ENCODE data around the gene MAN1B1. TPM values are rescaled to one million over a fixed set of nuclear protein-coding genes. Genes with fewer than 3 reads are reported as not detected.

MAN1B1 gene
- total and polyA plus RNA-seq, 2 of the 8 experiments (the other 6 are each of a cell fraction or from before 2014, with no cell fraction given) = 33.7 to 36.3 TPM

- H3K9ac ChIP-seq (replicated peaks in 1 of 4; ENCODE audit: extremely low read depth in 1 of 4, low read depth in 3 of 4, low read length in 3 of 4) = peak overlapping the region in 1 of 4 experiments; percentile 10; a peak in 1 of 7 replicates
- H2BK20ac ChIP-seq (ENCODE audit: low read length) = peak overlapping the region; percentile 90
- peaks cover 0 to 27% (median 21%) of the 10 kb centered on the region in 4 experiments; a peak in 6 of 7 replicates for H3K4me1 ChIP-seq (replicated peaks in 1 of 4; ENCODE audit: control insufficient read depth in 3 of 4, insufficient read depth in 4 of 4, low read length in 3 of 4)
- no peaks in the 10 kb centered on the region for H3K9me3 ChIP-seq (ENCODE audit: insufficient read depth in 2 of 2, low read depth in 1 of 2, low read length in 1 of 2)
- FAIRE-seq (no peak), DNase-seq (ENCODE audit: low read depth in 1 of 2, low spot score in 2 of 2) (peak in 1 of 2 experiments; percentile 79)
- H3K27ac ChIP-seq (ENCODE audit: low read depth, low read length) = no peak overlapping the region
- peaks cover 2% of the 10 kb centered on the region; the same call in 1 of the 2 replicates for H3K79me1 ChIP-seq (ENCODE audit: low read depth, low read length)
- H3K14ac ChIP-seq (ENCODE audit: insufficient read length) = no peak overlapping the region
- peak overlapping the region; percentile 39 for H4K5ac ChIP-seq (ENCODE audit: insufficient read length, low read depth, low read length)
- H3K4ac ChIP-seq (replicated peaks; ENCODE audit: insufficient read length, low read depth, low read length) = peak overlapping the region; percentile 24
- H3K36me3 ChIP-seq (ENCODE audit: control insufficient read depth in 2 of 4, insufficient read depth in 4 of 4, low read length in 3 of 4) = no peaks in the 10 kb centered on the region
- peaks cover 0 to 18% (median 7%) of the 10 kb centered on the region in 4 experiments; a peak in 5 of 7 replicates for H3K27me3 ChIP-seq (replicated peaks in 1 of 4; ENCODE audit: control insufficient read depth in 3 of 4, extremely low read depth in 1 of 4, insufficient read depth in 3 of 4, low read length in 3 of 4)
- peak overlapping the region; percentile 18 to 64 (median 36); a peak in 6 of 8 replicates for H3K4me3 ChIP-seq (ENCODE audit: extremely low read depth in 1 of 4, insufficient read depth in 2 of 4, low read depth in 3 of 4, low read length in 4 of 4)
- CTCF ChIA-PET (ENCODE audit: partially characterized antibody) = interaction anchor here (1.2 to 13.5 kb wide), 10 partner anchors 9 to 313 kb away, joined by 3 to 291 read pairs (median 36); partner anchors contain the start of genes ABCA2, ENTPD2, FUT7 and MAN1B1
- H2BK120ac ChIP-seq (replicated peaks; ENCODE audit: low read depth, low read length) = peak overlapping the region; percentile 83
- WGBS, 2 experiments (ENCODE audit: extremely low coverage in 1 of 2, insufficient coverage in 1 of 2, insufficient read length in 1 of 2, insufficient replicate concordance in 2 of 2, low coverage in 1 of 2, low lambda C conversion rate in 2 of 2, missing lambda C conversion rate in 1 of 2) = 30% methylated on average over 6 of the region's 6 CpGs; no CpG with 5 or more reads in 1 of the 2 experiments
- peaks cover 21 to 22% of the 10 kb centered on the region in 2 experiments for H4K20me1 ChIP-seq (replicated peaks in 1 of 2; ENCODE audit: control insufficient read depth in 1 of 2, insufficient read depth in 2 of 2, low read length in 2 of 2)
- H3K4me2 ChIP-seq (ENCODE audit: insufficient read depth in 1 of 2, low read depth in 2 of 2, low read length in 2 of 2) = peak overlapping the region; percentile 68 to 73
- peaks cover 13% of the 10 kb centered on the region for H3K23me2 ChIP-seq (ENCODE audit: low read depth, low read length)
- TF ChIP-seq, protein P1, sequence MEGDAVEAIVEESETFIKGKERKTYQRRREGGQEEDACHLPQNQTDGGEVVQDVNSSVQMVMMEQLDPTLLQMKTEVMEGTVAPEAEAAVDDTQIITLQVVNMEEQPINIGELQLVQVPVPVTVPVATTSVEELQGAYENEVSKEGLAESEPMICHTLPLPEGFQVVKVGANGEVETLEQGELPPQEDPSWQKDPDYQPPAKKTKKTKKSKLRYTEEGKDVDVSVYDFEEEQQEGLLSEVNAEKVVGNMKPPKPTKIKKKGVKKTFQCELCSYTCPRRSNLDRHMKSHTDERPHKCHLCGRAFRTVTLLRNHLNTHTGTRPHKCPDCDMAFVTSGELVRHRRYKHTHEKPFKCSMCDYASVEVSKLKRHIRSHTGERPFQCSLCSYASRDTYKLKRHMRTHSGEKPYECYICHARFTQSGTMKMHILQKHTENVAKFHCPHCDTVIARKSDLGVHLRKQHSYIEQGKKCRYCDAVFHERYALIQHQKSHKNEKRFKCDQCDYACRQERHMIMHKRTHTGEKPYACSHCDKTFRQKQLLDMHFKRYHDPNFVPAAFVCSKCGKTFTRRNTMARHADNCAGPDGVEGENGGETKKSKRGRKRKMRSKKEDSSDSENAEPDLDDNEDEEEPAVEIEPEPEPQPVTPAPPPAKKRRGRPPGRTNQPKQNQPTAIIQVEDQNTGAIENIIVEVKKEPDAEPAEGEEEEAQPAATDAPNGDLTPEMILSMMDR (IDR thresholded peaks at IDR 0.05; ENCODE audit: control extremely low read depth in 1 of 3, insufficient read depth in 1 of 3, low read depth in 1 of 3, low read length in 3 of 3) = peak in 1 of 3 experiments; percentile 10; a peak in 1 of 4 replicates
- TF ChIP-seq RNF2 (IDR thresholded peaks at IDR 0.05; ENCODE audit: borderline replicate concordance, low read depth, low read length, missing control alignments, poor library complexity, severe bottlenecking) = no peak
- no peak for TF ChIP-seq BRCA1 (IDR thresholded peaks at IDR 0.05; ENCODE audit: low read depth, low read length)
- TF ChIP-seq CHD2 (IDR thresholded peaks at IDR 0.05; ENCODE audit: low read length) = no peak
- no peak for TF ChIP-seq TEAD4 (IDR thresholded peaks at IDR 0.05; ENCODE audit: low read depth, low read length)
- no peak for TF ChIP-seq PHF8 (conservative IDR thresholded peaks at IDR 0.05; ENCODE audit: low read depth, low read length)
- TF ChIP-seq BACH1 (IDR thresholded peaks at IDR 0.05; ENCODE audit: low read length) = no peak; the same call in 1 of the 2 replicates
- H3K23ac ChIP-seq (ENCODE audit: insufficient read length) = no peak overlapping the region
- H3K18ac ChIP-seq (ENCODE audit: extremely low read depth, low read length) = peak overlapping the region; percentile 81
- H2BK15ac ChIP-seq (ENCODE audit: low read length) = peak overlapping the region; percentile 98
- peak overlapping the region; percentile 98; the same call in 1 of the 2 replicates for H2BK12ac ChIP-seq (ENCODE audit: low read depth, low read length)
- peak overlapping the region; percentile 99; the same call in 1 of the 2 replicates for H2AK5ac ChIP-seq (ENCODE audit: low read depth, low read length)
- POLR2A ChIA-PET (ENCODE audit: partially characterized antibody) = interaction anchor here (0.6 to 2.0 kb wide), 8 partner anchors 13 to 172 kb away, joined by 3 to 5 read pairs (median 4); partner anchors contain the start of gene MAN1B1
- peak overlapping the region; percentile 90 for H4K8ac ChIP-seq (ENCODE audit: extremely low read depth, insufficient read depth, low read length)
- H2BK5ac ChIP-seq (ENCODE audit: low read depth, low read length) = peak overlapping the region; percentile 44; the same call in 1 of the 2 replicates
- 0 out of 2 replicates have a peak overlapping the region, but pooled peaks have one; percentile 3 for H2AFZ ChIP-seq (ENCODE audit: low read length)
- H3K79me2 ChIP-seq (ENCODE audit: control insufficient read depth in 1 of 2, insufficient read depth in 2 of 2, low read length in 2 of 2) = no peaks in the 10 kb centered on the region
- peak overlapping the region; percentile 71 for H4K91ac ChIP-seq (replicated peaks; ENCODE audit: insufficient read length, low read length)
- peak overlapping the region; percentile 1 for H3K56ac ChIP-seq (replicated peaks; ENCODE audit: insufficient read length, low read depth, low read length)
Measured at GRCh38 chr9:137070906-137071275, 15.9 kb upstream of the MAN1B1 start.
